HepG2 (cell line): Measurements from ENCODE around the gene MAGEB16. TPM values are rescaled to one million over a fixed set of nuclear protein-coding genes. Genes with fewer than 3 reads are reported as not detected.

ENCODE experiments used
- ATAC-seq: fragments of 200-7000 bp; cut with Tn5 transposase; 3 replicates; pipeline ENCODE4 v1.9.1; 2020; ENCODE audit warnings: mild to moderate bottlenecking, moderate library complexity
- BruUV-seq: library from RNA; stranded (reverse); fragments of 400-500 nt; replicated peaks from 2 replicates; lab custom pipeline; 2021; lab: Mats Ljungman, UMichigan
- CTCF ChIA-PET: fragments of 300-600 bp; formaldehyde crosslinking; extraction: SDS; loops from one replicate; lab custom pipeline; 2021; ENCODE audit warnings: low total read pairs, inconsistent platforms, low intra/inter-chr PET ratio; lab: Yijun Ruan, JAX
- POLR2A ChIA-PET: fragments of 350-600 bp; sonication (Branson Sonifier 250); formaldehyde crosslinking; loops from one replicate; lab custom pipeline; 2020; ENCODE audit warnings: antibody characterized with exemption, inconsistent platforms; lab: Yijun Ruan, JAX
- DNase-seq: peaks from one replicate; pipeline ENCODE4 v3.0.0-alpha.2; 2015; ENCODE audit warnings: low spot score
- FAIRE-seq: peaks from 3 replicates; lab custom pipeline; 2011; peaks lifted over from hg19 to GRCh38; lab: Jason Lieb, UNC
- H2AFZ ChIP-seq: one replicate; pipeline ENCODE4 v1.6.1; 2011; ENCODE audit warnings: low read length, inconsistent platforms
- H3K27ac ChIP-seq: fragments of 300-600 bp; 3 replicates; pipeline ENCODE4 v1.8.0; 2011; ENCODE audit warnings: mixed run types, mild to moderate bottlenecking, mixed read lengths, low read length, inconsistent platforms; ENCODE audit not compliant: insufficient read depth; ENCODE audit errors: extremely low read length
- H3K27me3 ChIP-seq, 2 experiments: fragments of 200-600 bp in 1 of 2; 2 replicates in 1 of 2; 3 replicates in 1 of 2; pipeline versions ENCODE4 v1.6.0 to v1.8.0; 2011; ENCODE audit warnings: low read length in 2 of 2, mild to moderate bottlenecking in 2 of 2, moderate library complexity in 2 of 2, inconsistent platforms in 1 of 2; ENCODE audit not compliant: insufficient read depth in 2 of 2, control insufficient read depth in 1 of 2
- H3K36me3 ChIP-seq, 2 experiments: fragments of 200-600 bp in 1 of 2; replicated peaks in 1 of 2; 2 replicates in 1 of 2; 3 replicates in 1 of 2; pipeline versions ENCODE4 v1.5.1 to v1.8.0; 2011; ENCODE audit warnings: low read length in 2 of 2, inconsistent platforms in 1 of 2; ENCODE audit not compliant: insufficient read depth in 2 of 2, control insufficient read depth in 1 of 2
- H3K4me1 ChIP-seq: 2 replicates; pipeline ENCODE4 v1.5.1; 2012; ENCODE audit warnings: low read length, inconsistent platforms; ENCODE audit not compliant: insufficient read depth
- H3K4me2 ChIP-seq: 2 replicates; pipeline ENCODE4 v1.6.0; 2011; ENCODE audit warnings: low read depth, low read length, inconsistent platforms
- H3K4me3 ChIP-seq, 3 experiments: fragments of 200-600 bp in 1 of 3; sonication (generic), shearing (Covaris generic) in 1 of 3; replicated peaks in 1 of 3; 2 replicates each; pipeline ENCODE4 v1.5.1; 2011 to 2016; ENCODE audit warnings: low read length in 3 of 3, inconsistent platforms in 2 of 3, low read depth in 2 of 3, mild to moderate bottlenecking in 2 of 3, control low read depth in 1 of 3, mixed read lengths in 1 of 3; ENCODE audit not compliant: insufficient read depth in 1 of 3
- H3K79me2 ChIP-seq: one replicate; pipeline ENCODE4 v1.6.1; 2011; ENCODE audit warnings: low read length, inconsistent platforms; ENCODE audit not compliant: insufficient read depth
- H3K9ac ChIP-seq: 2 replicates; pipeline ENCODE4 v1.6.0; 2011; ENCODE audit warnings: mild to moderate bottlenecking, low read depth, low read length, inconsistent platforms; ENCODE audit not compliant: insufficient read depth
- H3K9me3 ChIP-seq: 2 replicates; pipeline ENCODE4 v1.5.1; 2012; ENCODE audit warnings: mild to moderate bottlenecking, low read length
- H4K20me1 ChIP-seq: 2 replicates; pipeline ENCODE4 v1.6.0; 2011; ENCODE audit warnings: inconsistent platforms, mild to moderate bottlenecking, low read length, moderate library complexity; ENCODE audit not compliant: insufficient read depth
- ATF4 ChIP-seq, 2 experiments: fragments of 450-650 bp in 1 of 2; sonication (generic) in 1 of 2; formaldehyde crosslinking; IDR thresholded peaks; 2 replicates each; pipeline versions ENCODE4 v1.5.0 to v1.8.0; 2020 to 2022; ENCODE audit warnings: mild to moderate bottlenecking in 1 of 2, missing genetic modification reagents in 1 of 2
- CHD2 ChIP-seq: IDR thresholded peaks from 2 replicates; pipeline ENCODE4 v1.6.1; 2011; ENCODE audit warnings: low read depth, low read length, improper control_type of control experiment
- HOMEZ ChIP-seq: IDR thresholded peaks from 2 replicates; pipeline ENCODE4 v1.6.1; 2016; ENCODE audit warnings: low read depth
- MIER3 ChIP-seq: IDR thresholded peaks from 2 replicates; pipeline ENCODE4 v1.6.1; 2016; ENCODE audit warnings: missing compliant biosample characterization, borderline replicate concordance
- MTF2 ChIP-seq: sonication (generic); formaldehyde crosslinking; IDR thresholded peaks from 2 replicates; pipeline ENCODE4 v1.5.0; 2020; ENCODE audit warnings: missing genetic modification reagents, borderline replicate concordance
- MXI1 ChIP-seq: IDR thresholded peaks from 3 replicates; pipeline ENCODE4 v1.6.1; 2012; ENCODE audit warnings: low read depth, low read length, inconsistent platforms, borderline replicate concordance
- PHF8 ChIP-seq: sonication (generic); formaldehyde crosslinking; IDR thresholded peaks from 2 replicates; pipeline ENCODE4 v1.5.0; 2020; ENCODE audit warnings: missing genetic modification reagents
- RAD21 ChIP-seq: fragments of 450-650 bp; formaldehyde crosslinking; IDR thresholded peaks from 2 replicates; pipeline ENCODE4 v1.5.0; 2020; ENCODE audit warnings: mild to moderate bottlenecking
- TAF1 ChIP-seq: sonication (generic); formaldehyde crosslinking; IDR thresholded peaks from 2 replicates; pipeline ENCODE4 v1.4.0; 2020; ENCODE audit warnings: missing genetic modification reagents
- TBX2 ChIP-seq: sonication (generic); formaldehyde crosslinking; IDR thresholded peaks from 2 replicates; pipeline ENCODE4 v1.5.0; 2020; ENCODE audit warnings: missing genetic modification reagents, mild to moderate bottlenecking, borderline replicate concordance
- TOE1 ChIP-seq: sonication (generic); formaldehyde crosslinking; IDR thresholded peaks from 2 replicates; pipeline ENCODE4 v1.4.0; 2020; ENCODE audit warnings: mild to moderate bottlenecking, missing genetic modification reagents
- ZNF383 ChIP-seq: sonication (generic); formaldehyde crosslinking; IDR thresholded peaks from 2 replicates; pipeline ENCODE4 v1.4.0; 2020; ENCODE audit warnings: missing genetic modification reagents, mild to moderate bottlenecking, borderline replicate concordance
- ZNF510 ChIP-seq: sonication (generic); formaldehyde crosslinking; IDR thresholded peaks from 2 replicates; pipeline ENCODE4 v1.4.0; 2020; ENCODE audit warnings: low read depth, mild to moderate bottlenecking, missing genetic modification reagents
- ZNF766 ChIP-seq: sonication (generic); formaldehyde crosslinking; IDR thresholded peaks from 2 replicates; pipeline ENCODE4 v1.5.0; 2020; ENCODE audit warnings: missing genetic modification reagents, borderline replicate concordance
- ZNF775 ChIP-seq: sonication (generic); formaldehyde crosslinking; IDR thresholded peaks from 2 replicates; pipeline ENCODE4 v1.4.0; 2020; ENCODE audit warnings: missing genetic modification reagents, mild to moderate bottlenecking, moderate library complexity, borderline replicate concordance
- ZNF891 ChIP-seq: sonication (generic); formaldehyde crosslinking; IDR thresholded peaks from 2 replicates; pipeline ENCODE4 v1.5.0; 2020; ENCODE audit warnings: mild to moderate bottlenecking, missing genetic modification reagents
- ZSCAN9 ChIP-seq: IDR thresholded peaks from 2 replicates; pipeline ENCODE4 v1.6.1; 2016; ENCODE audit warnings: borderline replicate concordance
- WGBS: methylation state at CpG from one replicate; pipeline ENCODE4 v1.1.6; 2017; ENCODE audit warnings: low lambda C conversion rate; 5-methylcytosine and 5-hydroxymethylcytosine counted together
- in situ Hi-C: cut with HindIII; loops from 2 replicates; pipeline ENCODE4 v1.10.0; 2017; ENCODE audit warnings: low pct_unique_long_range_greater_than_20kb; ENCODE audit not compliant: extremely low pct_ligation_motif_present
- intact Hi-C: fragments of 100-400 bp; cut with micrococcal nuclease; formaldehyde crosslinking; loops from one replicate; pipeline ENCODE4 v1.10.0; 2022; ENCODE audit not compliant: unreplicated experiment
- polyA plus RNA-seq, 8 experiments: library from polyadenylated mRNA; depleted of rRNA in 3 of 8; stranded (reverse) in 7 of 8; unstranded in 1 of 8; fragments of >200 nt; fragmentation: Illumina TruSeq in 4 of 8; extraction: Trizol in 4 of 8; gene quantifications; 2 replicates each; pipeline versions ENCODE4 v1.2.1 to v1.2.3, GENCODE V29; 2011 to 2016; ENCODE audit warnings: low read depth in 4 of 8, missing spikeins in 1 of 8, mixed read lengths in 1 of 8; ENCODE audit not compliant: insufficient read depth in 1 of 8
- total RNA-seq, 5 experiments: library from RNA; depleted of rRNA; stranded (reverse); fragments of >200 nt; fragmentation: Illumina TruSeq; extraction: Trizol; gene quantifications; 2 replicates each; pipeline ENCODE4 v1.2.3, GENCODE V29; 2016; ENCODE audit warnings: low read depth in 1 of 5
- TF ChIP-seq, protein P1 (sequence below): sonication (generic); formaldehyde crosslinking; IDR thresholded peaks from 2 replicates; pipeline ENCODE4 v1.5.0; 2020; ENCODE audit warnings: missing genetic modification reagents
- TF ChIP-seq, protein P2 (sequence below): IDR thresholded peaks from 2 replicates; pipeline ENCODE4 v1.6.1; 2012; ENCODE audit warnings: low read depth, low read length, improper control_type of control experiment
- TF ChIP-seq, protein P3 (sequence below): IDR thresholded peaks from 2 replicates; pipeline ENCODE4 v1.6.1; 2016; ENCODE audit warnings: low read depth, borderline replicate concordance

Gene MAGEB16
- total and polyA plus RNA-seq, 2 of the 13 experiments (the other 11 are each of a cell fraction or from before 2014, with no cell fraction given), result not detected

DNA sequence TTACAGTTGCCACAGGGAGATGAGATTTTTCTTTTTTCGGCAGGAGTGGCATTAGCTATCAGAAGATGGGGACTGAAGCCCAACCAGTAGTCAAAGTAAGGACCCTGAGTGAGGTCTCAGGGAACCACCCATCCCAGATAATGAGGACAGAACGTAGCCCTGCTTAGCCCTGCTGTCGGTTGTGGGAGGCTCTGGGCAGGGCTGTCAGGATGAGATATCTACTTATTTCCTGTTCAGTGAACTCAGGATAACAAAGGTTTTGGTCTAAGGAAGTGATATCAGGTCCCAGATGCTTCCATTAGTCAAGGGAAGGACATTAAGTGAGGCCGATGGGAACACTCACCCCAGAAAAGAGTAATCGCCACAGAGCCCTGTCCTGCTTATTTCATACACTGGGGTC is 2.3 kb downstream of the MAGEB16 start:
- ATAC-seq, result no peak

More for the DNA sequence above, 2.3 kb downstream of the MAGEB16 start:
- in situ Hi-C loops, result no loop called here
- TF ChIP-seq, protein P1, sequence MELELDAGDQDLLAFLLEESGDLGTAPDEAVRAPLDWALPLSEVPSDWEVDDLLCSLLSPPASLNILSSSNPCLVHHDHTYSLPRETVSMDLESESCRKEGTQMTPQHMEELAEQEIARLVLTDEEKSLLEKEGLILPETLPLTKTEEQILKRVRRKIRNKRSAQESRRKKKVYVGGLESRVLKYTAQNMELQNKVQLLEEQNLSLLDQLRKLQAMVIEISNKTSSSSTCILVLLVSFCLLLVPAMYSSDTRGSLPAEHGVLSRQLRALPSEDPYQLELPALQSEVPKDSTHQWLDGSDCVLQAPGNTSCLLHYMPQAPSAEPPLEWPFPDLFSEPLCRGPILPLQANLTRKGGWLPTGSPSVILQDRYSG (CRISPR knock-in tag), result no peak
- TF ChIP-seq ZNF766 (no peak), MIER3 (no peak), TAF1 (CRISPR knock-in tag) (no peak), HOMEZ (CRISPR knock-in tag) (no peak), ZNF383 (CRISPR knock-in tag) (no peak), ZNF775 (CRISPR knock-in tag) (no peak), RAD21 (CRISPR knock-in tag) (no peak), PHF8 (CRISPR knock-in tag) (no peak), CHD2 (no peak), ZNF891 (CRISPR knock-in tag) (no peak), TOE1 (CRISPR knock-in tag) (no peak), MTF2 (CRISPR knock-in tag) (no peak), MXI1 (no peak), ATF4 (CRISPR knock-in tag; IDR thresholded peaks at IDR 0.05) (no peak), TBX2 (CRISPR knock-in tag) (no peak), ZNF510 (CRISPR knock-in tag) (no peak), ZSCAN9 (CRISPR knock-in tag) (no peak)
- TF ChIP-seq, protein P2, sequence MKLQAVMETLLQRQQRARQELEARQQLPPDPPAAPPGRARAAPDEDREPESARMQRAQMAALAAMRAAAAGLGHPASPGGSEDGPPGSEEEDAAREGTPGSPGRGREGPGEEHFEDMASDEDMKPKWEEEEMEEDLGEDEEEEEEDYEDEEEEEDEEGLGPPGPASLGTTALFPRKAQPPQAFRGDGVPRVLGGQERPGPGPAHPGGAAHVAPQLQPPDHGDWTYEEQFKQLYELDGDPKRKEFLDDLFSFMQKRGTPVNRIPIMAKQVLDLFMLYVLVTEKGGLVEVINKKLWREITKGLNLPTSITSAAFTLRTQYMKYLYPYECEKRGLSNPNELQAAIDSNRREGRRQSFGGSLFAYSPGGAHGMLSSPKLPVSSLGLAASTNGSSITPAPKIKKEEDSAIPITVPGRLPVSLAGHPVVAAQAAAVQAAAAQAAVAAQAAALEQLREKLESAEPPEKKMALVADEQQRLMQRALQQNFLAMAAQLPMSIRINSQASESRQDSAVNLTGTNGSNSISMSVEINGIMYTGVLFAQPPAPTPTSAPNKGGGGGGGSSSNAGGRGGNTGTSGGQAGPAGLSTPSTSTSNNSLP, result no peak
- TF ChIP-seq, protein P3, sequence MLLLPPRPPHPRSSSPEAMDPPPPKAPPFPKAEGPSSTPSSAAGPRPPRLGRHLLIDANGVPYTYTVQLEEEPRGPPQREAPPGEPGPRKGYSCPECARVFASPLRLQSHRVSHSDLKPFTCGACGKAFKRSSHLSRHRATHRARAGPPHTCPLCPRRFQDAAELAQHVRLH, result no peak
- no peaks in the 10 kb centered on the region for H3K79me2 ChIP-seq
- no peaks in the 10 kb centered on the region for H4K20me1 ChIP-seq
- ChIA-PET POLR2A (no interaction called here), CTCF (no interaction called here)
- H3K4me1 ChIP-seq, result no peaks in the 10 kb centered on the region
- no peaks in the 10 kb centered on the region for H3K36me3 ChIP-seq
- H3K9me3 ChIP-seq, result no peaks in the 10 kb centered on the region; the same call in 1 of the 2 replicates
- DNase-seq (no peak), FAIRE-seq (no peak)
- H3K9ac ChIP-seq, result no peak overlapping the region
- intact Hi-C loops, result no loop called here
- no TSS peak for BruUV-seq
- WGBS, result 29% methylated on average over 3 of the region's 5 CpGs
- H3K27me3 ChIP-seq, result no peaks in the 10 kb centered on the region
- no peak overlapping the region for H3K4me3 ChIP-seq
- no peak overlapping the region for H3K27ac ChIP-seq
- H3K4me2 ChIP-seq, result no peak overlapping the region
- no peak overlapping the region for H2AFZ ChIP-seq
